ENCODE results near the gene NUP210. TPM values are rescaled to one million over a fixed set of nuclear protein-coding genes. Genes with fewer than 3 reads are reported as not detected.

Gene NUP210
- total RNA-seq, 1 donor from 2014 or later, result 91.9 TPM

- CTCF ChIA-PET, result interaction anchor here (6.2 kb wide), 1 partner anchor 60 kb away, joined by 77 read pairs; no protein-coding TSS in a partner anchor
- TF ChIP-seq CTCF (IDR thresholded peaks at IDR 0.05), result no peak
- H3K4me1 Mint-ChIP-seq, result no peaks in the 10 kb centered on the region
- ATAC-seq (ENCODE audit: low read depth) (no peak), DNase-seq (no peak)
- H3K27ac Mint-ChIP-seq, result no peak overlapping the region
- no peaks in the 10 kb centered on the region for H3K27me3 Mint-ChIP-seq
- intact Hi-C loops (cut with micrococcal nuclease), result no loop called here
- H3K4me3 Mint-ChIP-seq, result no peak overlapping the region
- POLR2A ChIA-PET, result interaction anchor here (0.6 kb wide), 1 partner anchor 60 kb away, joined by 3 read pairs; no protein-coding TSS in a partner anchor
- no peaks in the 10 kb centered on the region for H3K9me3 Mint-ChIP-seq
- H3K36me3 Mint-ChIP-seq (ENCODE audit: low read depth), result peaks cover 92% of the 10 kb centered on the region
Measured at GRCh38 chr3:13393427-13394360, 26.4 kb downstream of the NUP210 start.

GRCh38 chr3:13391308-13391707 lies 28.8 kb downstream of the NUP210 start:
- no peak overlapping the region for H3K27ac Mint-ChIP-seq
- no peaks in the 10 kb centered on the region for H3K9me3 Mint-ChIP-seq
- ChIA-PET POLR2A (interaction anchor here (0.5 to 1.4 kb wide), 2 partner anchors 23 to 28 kb away, joined by 5 to 7 read pairs; no protein-coding TSS in a partner anchor), CTCF (interaction anchor here (1.0 to 6.2 kb wide), 3 partner anchors 17 to 257 kb away, joined by 4 to 77 read pairs (median 4); no protein-coding TSS in a partner anchor)
- ATAC-seq (ENCODE audit: low read depth), result no peak
- no peak for DNase-seq
- no peak for TF ChIP-seq CTCF (IDR thresholded peaks at IDR 0.05)
- H3K27me3 Mint-ChIP-seq, result no peaks in the 10 kb centered on the region
- H3K4me1 Mint-ChIP-seq, result no peaks in the 10 kb centered on the region
- no peak overlapping the region for H3K4me3 Mint-ChIP-seq
- H3K36me3 Mint-ChIP-seq (ENCODE audit: low read depth), result peaks cover 98% of the 10 kb centered on the region
- intact Hi-C loops (cut with micrococcal nuclease), result loop anchor here (1.0 kb wide), 2 partner anchors 23 to 61 kb away; no protein-coding TSS in a partner anchor

GRCh38 chr3:13389378-13389777 lies 30.7 kb downstream of the NUP210 start:
- intact Hi-C loops (cut with micrococcal nuclease), result no loop called here
- Mint-ChIP-seq H3K4me1 (peaks cover 2% of the 10 kb centered on the region), H3K4me3 (no peak overlapping the region), H3K27ac (no peak overlapping the region), H3K36me3 (ENCODE audit: low read depth) (peaks cover 98% of the 10 kb centered on the region), H3K27me3 (no peaks in the 10 kb centered on the region), H3K9me3 (no peaks in the 10 kb centered on the region)
- ATAC-seq (ENCODE audit: low read depth) (no peak), DNase-seq (no peak)
- POLR2A ChIA-PET, result no interaction called here
- no peak for TF ChIP-seq CTCF (IDR thresholded peaks at IDR 0.05)
- CTCF ChIA-PET, result interaction anchor here (6.2 kb wide), 1 partner anchor 64 kb away, joined by 77 read pairs; no protein-coding TSS in a partner anchor

- Mint-ChIP-seq H3K4me3 (no peak overlapping the region), H3K27me3 (no peaks in the 10 kb centered on the region), H3K27ac (no peak overlapping the region), H3K36me3 (ENCODE audit: low read depth) (peaks cover 98% of the 10 kb centered on the region), H3K9me3 (no peaks in the 10 kb centered on the region), H3K4me1 (peaks cover 2% of the 10 kb centered on the region)
- ChIA-PET POLR2A (no interaction called here), CTCF (interaction anchor here (6.2 kb wide), 1 partner anchor 65 kb away, joined by 77 read pairs; no protein-coding TSS in a partner anchor)
- intact Hi-C loops (cut with micrococcal nuclease), result no loop called here
- TF ChIP-seq CTCF (IDR thresholded peaks at IDR 0.05), result no peak
- ATAC-seq (ENCODE audit: low read depth), result no peak
- no peak for DNase-seq
Measured at GRCh38 chr3:13388816-13389215, 31.3 kb downstream of the NUP210 start.

GRCh38 chr3:13385373-13385965 lies 34.7 kb downstream of the NUP210 start:
- H3K27ac Mint-ChIP-seq, result no peak overlapping the region
- TF ChIP-seq CTCF (IDR thresholded peaks at IDR 0.05), result no peak
- peaks cover 7% of the 10 kb centered on the region for H3K4me1 Mint-ChIP-seq
- CTCF ChIA-PET, result no interaction called here
- H3K36me3 Mint-ChIP-seq (ENCODE audit: low read depth), result peaks cover 95% of the 10 kb centered on the region
- no peak for ATAC-seq (ENCODE audit: low read depth)
- H3K9me3 Mint-ChIP-seq, result no peaks in the 10 kb centered on the region
- DNase-seq, result no peak
- H3K27me3 Mint-ChIP-seq, result no peaks in the 10 kb centered on the region
- POLR2A ChIA-PET, result no interaction called here
- H3K4me3 Mint-ChIP-seq, result no peak overlapping the region
- intact Hi-C loops (cut with micrococcal nuclease), result no loop called here
